HEK293T (cell line): ENCODE results near the gene CHD6.

ENCODE experiments used
- CTCF ChIA-PET: fragments of 350-600 bp; formaldehyde crosslinking; extraction: SDS; loops from one replicate; lab custom pipeline; 2021; ENCODE audit warnings: antibody characterized with exemption, inconsistent platforms; lab: Yijun Ruan, JAX
- POLR2A ChIA-PET: fragments of 350-600 bp; formaldehyde crosslinking; extraction: SDS; loops from one replicate; lab custom pipeline; 2020; ENCODE audit warnings: antibody characterized with exemption, inconsistent platforms; lab: Yijun Ruan, JAX
- DNase-seq: peaks from one replicate; pipeline ENCODE4 v3.0.0; 2012; ENCODE audit warnings: mixed read lengths; ENCODE audit errors: extremely low spot score
- ARNT ChIP-seq: fragments of 450-650 bp; IDR thresholded peaks from 2 replicates; pipeline ENCODE4 v1.6.1; 2017; ENCODE audit warnings: mild to moderate bottlenecking
- BHLHE40 ChIP-seq: fragments of 450-650 bp; IDR thresholded peaks from 2 replicates; pipeline ENCODE4 v1.6.1; 2016; ENCODE audit warnings: mild to moderate bottlenecking, moderate library complexity, borderline replicate concordance
- CTBP1 ChIP-seq: fragments of 450-650 bp; IDR thresholded peaks from 2 replicates; pipeline ENCODE4 v1.6.1; 2016; ENCODE audit warnings: borderline replicate concordance
- ELF4 ChIP-seq: fragments of 450-650 bp; IDR thresholded peaks from 2 replicates; pipeline ENCODE4 v1.6.1; 2017; ENCODE audit warnings: antibody characterized with exemption
- FOXA1 ChIP-seq: fragments of 450-650 bp; IDR thresholded peaks from 2 replicates; pipeline ENCODE4 v1.6.1; 2016; ENCODE audit warnings: mild to moderate bottlenecking
- FOXK2 ChIP-seq: fragments of 450-650 bp; IDR thresholded peaks from 2 replicates; pipeline ENCODE4 v1.6.1; 2016; ENCODE audit warnings: mild to moderate bottlenecking
- FOXM1 ChIP-seq: fragments of 450-650 bp; IDR thresholded peaks from 2 replicates; pipeline ENCODE4 v1.6.1; 2017; ENCODE audit warnings: mild to moderate bottlenecking, borderline replicate concordance
- HDGF ChIP-seq: fragments of 450-650 bp; IDR thresholded peaks from 2 replicates; pipeline ENCODE4 v1.6.1; 2017; ENCODE audit warnings: antibody characterized with exemption, borderline replicate concordance
- L3MBTL2 ChIP-seq: fragments of 450-650 bp; conservative IDR thresholded peaks from 2 replicates; pipeline ENCODE4 v1.6.1; 2016; ENCODE audit warnings: mild to moderate bottlenecking
- LEF1 ChIP-seq: fragments of 450-650 bp; IDR thresholded peaks from 2 replicates; pipeline ENCODE4 v1.6.1; 2017; ENCODE audit warnings: mild to moderate bottlenecking, borderline replicate concordance
- NFRKB ChIP-seq: fragments of 450-650 bp; IDR thresholded peaks from 2 replicates; pipeline ENCODE4 v1.6.1; 2016; ENCODE audit warnings: mild to moderate bottlenecking, moderate library complexity
- PKNOX1 ChIP-seq: fragments of 450-650 bp; IDR thresholded peaks from 2 replicates; pipeline ENCODE4 v1.6.1; 2016
- SP1 ChIP-seq: fragments of 450-650 bp; IDR thresholded peaks from 2 replicates; pipeline ENCODE4 v1.6.1; 2017
- SUZ12 ChIP-seq: fragments of 450-650 bp; IDR thresholded peaks from 2 replicates; pipeline ENCODE4 v1.6.1; 2016; ENCODE audit warnings: mild to moderate bottlenecking
- TARDBP ChIP-seq: fragments of 450-650 bp; IDR thresholded peaks from 2 replicates; pipeline ENCODE4 v1.6.1; 2016
- ZNF384 ChIP-seq: fragments of 450-650 bp; IDR thresholded peaks from 2 replicates; pipeline ENCODE4 v1.6.1; 2016

The CHD6 gene

GRCh38 chr20:41467690-41468089, 150.5 kb downstream of the CHD6 start:
- TF ChIP-seq SP1, result no peak
- TF ChIP-seq BHLHE40, result no peak
- no peak for TF ChIP-seq NFRKB
- no peak for TF ChIP-seq L3MBTL2
- ChIA-PET POLR2A (no interaction called here), CTCF (no interaction called here)
- no peak for DNase-seq

- POLR2A ChIA-PET, result no interaction called here
- CTCF ChIA-PET, result no interaction called here
- TF ChIP-seq LEF1 (no peak), BHLHE40 (no peak), FOXK2 (no peak), CTBP1 (no peak), ELF4 (no peak), FOXM1 (no peak), TARDBP (no peak), FOXA1 (no peak), NFRKB (no peak), L3MBTL2 (no peak), HDGF (no peak), ZNF384 (no peak), SP1 (no peak), ARNT (no peak), PKNOX1 (no peak), SUZ12 (no peak)
- DNase-seq, result no peak
Measured at GRCh38 chr20:41467220-41467619, 151.0 kb downstream of the CHD6 start.

GRCh38 chr20:41463567-41463966, 154.6 kb downstream of the CHD6 start:
- POLR2A ChIA-PET, result no interaction called here
- CTCF ChIA-PET, result interaction anchor here (0.7 kb wide), 1 partner anchor 37 kb away, joined by 3 read pairs; no protein-coding TSS in a partner anchor
- no peak for DNase-seq
- TF ChIP-seq SP1 (no peak), CTBP1 (no peak), FOXK2 (no peak), L3MBTL2 (no peak), BHLHE40 (no peak), TARDBP (no peak), FOXA1 (no peak), HDGF (no peak), ELF4 (no peak), PKNOX1 (no peak), ZNF384 (no peak), NFRKB (no peak), LEF1 (no peak), ARNT (no peak), SUZ12 (no peak), FOXM1 (no peak)

- no peak for DNase-seq
- ChIA-PET POLR2A (no interaction called here), CTCF (no interaction called here)
- TF ChIP-seq LEF1, result no peak
- TF ChIP-seq ARNT, result no peak
- no peak for TF ChIP-seq BHLHE40
- TF ChIP-seq NFRKB, result no peak
- no peak for TF ChIP-seq HDGF
Measured at GRCh38 chr20:41462372-41463161, 155.6 kb downstream of the CHD6 start.

- ChIA-PET CTCF (no interaction called here), POLR2A (no interaction called here)
- TF ChIP-seq SP1, result no peak
- no peak for TF ChIP-seq L3MBTL2
- no peak for TF ChIP-seq ELF4
- no peak for DNase-seq
Measured at GRCh38 chr20:41458761-41459160, 159.4 kb downstream of the CHD6 start.

- no peak for TF ChIP-seq TARDBP
- no peak for TF ChIP-seq CTBP1
- no peak for TF ChIP-seq SP1
- no peak for TF ChIP-seq SUZ12
- TF ChIP-seq BHLHE40, result no peak
- TF ChIP-seq ARNT, result no peak
- no peak for TF ChIP-seq NFRKB
- no peak for TF ChIP-seq LEF1
- no peak for TF ChIP-seq PKNOX1
- TF ChIP-seq ELF4, result no peak
- TF ChIP-seq ZNF384, result no peak
- no peak for TF ChIP-seq FOXM1
- no peak for TF ChIP-seq FOXA1
- no peak for TF ChIP-seq FOXK2
- no peak for TF ChIP-seq L3MBTL2
- ChIA-PET POLR2A (no interaction called here), CTCF (no interaction called here)
- no peak for DNase-seq
Measured at GRCh38 chr20:41457173-41457857, 160.9 kb downstream of the CHD6 start.
